ENCODE measurements around the gene KIF26A. TPM values are rescaled to one million over a fixed set of nuclear protein-coding genes. Genes with fewer than 3 reads are reported as not detected.

The KIF26A gene
- total RNA-seq, 2 donors from 2014 or later = 1.6 to 13.9 TPM

DNA sequence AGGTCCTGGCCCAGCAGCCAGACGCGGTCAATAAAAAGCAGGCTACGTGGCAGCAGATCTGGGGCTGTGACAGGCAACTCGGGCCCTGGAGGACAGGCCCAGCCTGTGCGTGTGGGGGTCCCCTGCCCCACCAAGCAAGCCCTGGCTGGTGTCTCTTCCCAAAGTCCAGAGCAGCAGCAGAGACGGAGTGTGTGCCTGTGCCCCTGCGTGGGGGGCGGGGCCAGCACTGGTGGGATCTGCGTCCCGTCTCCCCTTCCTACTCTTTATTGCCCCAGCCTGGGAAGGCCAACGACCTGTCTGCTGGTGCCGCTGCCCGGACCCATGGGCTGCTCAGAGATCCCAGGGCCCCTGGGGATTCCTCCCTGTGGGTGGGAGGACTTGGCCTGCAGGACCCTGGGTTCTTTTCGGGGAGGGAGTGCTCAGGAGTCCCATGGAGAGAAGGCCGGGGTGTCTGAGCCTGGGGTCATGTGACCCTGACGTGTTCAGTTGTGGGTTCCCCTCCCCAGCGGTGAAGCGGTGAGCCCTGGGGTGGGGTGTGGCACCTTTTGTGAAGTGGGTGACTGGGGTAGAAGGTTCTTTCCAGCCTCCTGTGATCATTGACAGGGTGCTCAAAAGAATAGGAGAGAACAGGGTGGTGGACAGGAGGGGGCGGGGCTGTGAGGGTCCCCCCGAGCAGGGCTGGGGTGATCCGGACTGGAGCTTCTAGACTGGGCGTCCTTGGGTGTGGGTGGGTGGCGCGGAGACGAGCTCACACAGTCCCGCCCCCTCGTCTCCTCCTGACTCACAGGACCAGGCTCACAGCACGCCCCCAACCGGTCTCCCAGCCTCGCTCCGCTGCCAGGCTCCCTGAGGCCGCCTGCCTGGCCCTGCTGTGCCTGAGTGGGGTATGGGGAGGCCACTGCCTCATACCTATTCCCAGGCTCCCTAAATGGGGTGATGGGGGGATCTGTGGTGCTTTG lies 30.5 kb upstream of the KIF26A start:
- intact Hi-C loops (cut with DNase I) = no loop called here
- H3K4me1 ChIP-seq (replicated peaks) = no peaks in the 10 kb centered on the region
- no peak for DNase-seq (ENCODE audit: low spot score)
- no peak overlapping the region for H3K27ac ChIP-seq
- TF ChIP-seq CTCF (IDR thresholded peaks at IDR 0.05) (no peak), POLR2AphosphoS5 (IDR thresholded peaks at IDR 0.05) (no peak)
- 43% methylated on average over 29 of the region's 32 CpGs for WGBS
- H3K9me3 ChIP-seq = no peaks in the 10 kb centered on the region
- H3K27me3 ChIP-seq (replicated peaks; ENCODE audit: insufficient read depth) = no peaks in the 10 kb centered on the region
- H3K4me3 ChIP-seq = no peak overlapping the region
- no peaks in the 10 kb centered on the region for H3K36me3 ChIP-seq

GRCh38 chr14:104108570-104109541 lies 29.5 kb upstream of the KIF26A start:
- Histone ChIP-seq H3K36me3 (no peaks in the 10 kb centered on the region), H3K4me3 (no peak overlapping the region), H3K27ac (no peak overlapping the region), H3K27me3 (replicated peaks; ENCODE audit: insufficient read depth) (no peaks in the 10 kb centered on the region), H3K4me1 (replicated peaks) (no peaks in the 10 kb centered on the region), H3K9me3 (no peaks in the 10 kb centered on the region)
- intact Hi-C loops (cut with DNase I) = no loop called here
- no peak for DNase-seq (ENCODE audit: low spot score)
- 49% methylated on average over 23 of the region's 26 CpGs for WGBS
- TF ChIP-seq POLR2A (IDR thresholded peaks at IDR 0.05) = no peak
- TF ChIP-seq POLR2AphosphoS5 (IDR thresholded peaks at IDR 0.05) = no peak
- no peak for TF ChIP-seq CTCF (IDR thresholded peaks at IDR 0.05)

GRCh38 chr14:104109731-104110361 lies 28.5 kb upstream of the KIF26A start:
- H3K9me3 ChIP-seq = no peaks in the 10 kb centered on the region
- TF ChIP-seq CTCF (IDR thresholded peaks at IDR 0.05) = no peak
- no peak for TF ChIP-seq POLR2A (IDR thresholded peaks at IDR 0.05)
- TF ChIP-seq POLR2AphosphoS5 (IDR thresholded peaks at IDR 0.05) = no peak
- H3K4me1 ChIP-seq (replicated peaks) = no peaks in the 10 kb centered on the region
- 79% methylated on average over 23 of the region's 24 CpGs for WGBS
- intact Hi-C loops (cut with DNase I) = no loop called here
- no peak overlapping the region for H3K4me3 ChIP-seq
- no peak overlapping the region for H3K27ac ChIP-seq
- H3K36me3 ChIP-seq = no peaks in the 10 kb centered on the region
- no peak for DNase-seq (ENCODE audit: low spot score)
- H3K27me3 ChIP-seq (replicated peaks; ENCODE audit: insufficient read depth) = no peaks in the 10 kb centered on the region

GRCh38 chr14:104110491-104111209 lies 27.7 kb upstream of the KIF26A start:
- TF ChIP-seq POLR2A (IDR thresholded peaks at IDR 0.05) = no peak
- no peak for TF ChIP-seq POLR2AphosphoS5 (IDR thresholded peaks at IDR 0.05)
- no peak for TF ChIP-seq CTCF (IDR thresholded peaks at IDR 0.05)
- intact Hi-C loops (cut with DNase I) = no loop called here
- Histone ChIP-seq H3K9me3 (no peaks in the 10 kb centered on the region), H3K27ac (no peak overlapping the region), H3K27me3 (replicated peaks; ENCODE audit: insufficient read depth) (no peaks in the 10 kb centered on the region), H3K4me3 (no peak overlapping the region), H3K36me3 (no peaks in the 10 kb centered on the region), H3K4me1 (replicated peaks) (no peaks in the 10 kb centered on the region)
- no peak for DNase-seq (ENCODE audit: low spot score)
- WGBS = 37% methylated on average over 18 of the region's 18 CpGs

Measured in prostate gland (tissue), 2 donors.